GM21576 (cell line): Measurements from ENCODE around the gene PADI4.

Experiments used
- ATAC-seq: cut with Tn5 transposase; IDR thresholded peaks from one replicate; pipeline ENCODE4 v1.9.1; 2021; ENCODE audit warnings: mild to moderate bottlenecking, moderate library complexity; ENCODE audit not compliant: unreplicated experiment

The PADI4 gene

DNA sequence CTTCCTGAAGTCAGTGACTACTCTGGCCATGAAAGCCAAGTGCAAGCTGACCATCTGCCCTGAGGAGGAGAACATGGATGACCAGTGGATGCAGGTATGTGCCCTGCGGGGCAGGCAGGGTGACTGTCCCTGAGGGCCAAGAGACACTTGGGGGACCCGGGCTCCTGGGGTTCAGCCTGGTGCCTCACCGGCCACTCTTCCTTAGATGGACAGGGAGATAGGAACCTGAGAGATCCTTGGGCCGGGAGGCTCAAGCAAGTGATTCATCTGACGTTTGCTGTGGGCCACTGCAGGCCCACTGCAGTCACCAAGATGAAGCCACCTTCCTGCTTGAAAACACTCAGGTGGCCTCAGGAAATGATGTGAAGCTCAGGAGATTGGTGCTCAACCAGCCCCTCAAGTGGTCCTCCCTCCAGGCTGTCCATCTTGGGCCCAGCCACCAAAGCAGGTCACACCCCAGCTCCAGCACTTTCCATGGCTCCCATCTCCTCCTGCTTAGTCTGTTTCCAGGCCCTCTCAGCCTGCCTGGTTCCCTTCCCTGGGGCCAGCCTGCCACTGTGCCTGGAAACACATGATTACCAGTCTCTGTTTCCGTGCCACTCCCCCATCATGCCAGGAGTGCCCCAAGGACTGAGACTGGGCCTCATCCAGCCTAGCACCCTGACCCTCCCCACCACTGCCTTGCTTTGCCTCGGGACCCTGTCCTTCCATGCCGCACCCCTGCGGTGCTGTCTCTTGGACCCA, 38.2 kb downstream of the PADI4 start:
- ATAC-seq, result no peak

DNA sequence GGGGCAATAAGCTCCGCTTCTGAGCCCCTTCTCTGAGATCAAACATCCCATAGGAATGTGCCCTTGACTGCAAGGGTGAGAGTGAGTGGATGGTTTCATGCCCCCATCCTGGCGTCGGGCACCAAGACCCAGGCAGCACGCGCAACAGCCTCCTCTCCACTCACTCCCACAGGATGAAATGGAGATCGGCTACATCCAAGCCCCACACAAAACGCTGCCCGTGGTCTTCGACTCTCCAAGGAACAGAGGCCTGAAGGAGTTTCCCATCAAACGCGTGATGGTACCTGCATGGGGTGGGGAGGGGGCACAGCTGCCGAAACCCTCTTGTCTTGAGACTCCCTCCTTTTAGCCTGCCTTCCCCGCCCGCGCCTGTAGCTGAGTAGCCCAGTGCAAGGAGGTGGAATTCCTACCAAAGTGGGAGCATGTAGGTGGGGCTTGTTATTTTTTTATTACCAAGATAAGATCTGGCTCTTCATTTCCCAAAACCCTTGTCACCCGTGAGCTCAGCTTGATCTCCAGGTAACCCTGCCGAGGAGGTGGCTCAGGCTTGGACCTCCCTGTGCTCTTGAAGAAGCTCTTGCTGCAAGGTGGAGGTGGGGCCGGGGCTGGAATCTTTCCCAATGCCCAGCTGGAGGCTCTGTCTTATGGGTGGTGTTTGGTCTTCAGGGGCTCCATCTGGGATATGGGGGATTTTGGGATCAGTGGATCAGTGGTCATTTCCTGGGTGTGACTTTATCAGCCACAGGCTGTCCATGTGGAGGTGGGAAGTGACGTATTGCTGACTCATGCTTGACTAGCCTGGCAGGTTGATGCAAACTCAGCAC, 40.0 kb downstream of the PADI4 start:
- no peak for ATAC-seq

DNA sequence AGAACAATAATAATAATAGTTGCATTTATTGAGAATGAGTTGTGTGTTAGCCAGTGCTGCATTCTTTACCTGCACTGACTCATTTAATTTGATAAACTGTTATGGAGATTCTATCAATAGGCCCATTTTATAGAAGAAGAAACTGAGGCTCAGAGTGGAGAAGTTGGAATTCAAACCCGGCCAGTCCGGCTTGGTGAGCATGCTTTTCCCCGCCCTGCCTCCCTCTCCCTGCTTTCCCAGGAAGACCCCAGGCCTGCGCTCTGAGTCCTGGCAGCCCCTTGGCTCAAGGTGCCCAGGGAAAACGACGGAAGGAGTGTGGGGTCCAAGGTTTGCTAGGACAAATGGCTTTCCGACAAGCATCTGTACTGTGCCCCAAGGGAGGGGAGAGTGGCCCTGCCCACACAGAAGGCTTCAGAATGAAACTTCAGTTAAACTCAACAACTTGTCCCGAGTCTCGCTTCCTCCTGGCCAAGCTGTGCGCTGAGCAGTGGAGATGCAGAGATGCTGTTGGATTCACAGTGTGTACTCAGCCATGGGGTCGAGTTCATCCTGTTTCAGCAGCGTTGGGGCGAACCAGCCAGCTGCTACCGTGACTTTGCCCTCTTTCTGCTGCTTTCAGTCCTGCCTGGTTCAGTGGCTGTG, 40.7 kb downstream of the PADI4 start:
- ATAC-seq, result peak; percentile 53

DNA sequence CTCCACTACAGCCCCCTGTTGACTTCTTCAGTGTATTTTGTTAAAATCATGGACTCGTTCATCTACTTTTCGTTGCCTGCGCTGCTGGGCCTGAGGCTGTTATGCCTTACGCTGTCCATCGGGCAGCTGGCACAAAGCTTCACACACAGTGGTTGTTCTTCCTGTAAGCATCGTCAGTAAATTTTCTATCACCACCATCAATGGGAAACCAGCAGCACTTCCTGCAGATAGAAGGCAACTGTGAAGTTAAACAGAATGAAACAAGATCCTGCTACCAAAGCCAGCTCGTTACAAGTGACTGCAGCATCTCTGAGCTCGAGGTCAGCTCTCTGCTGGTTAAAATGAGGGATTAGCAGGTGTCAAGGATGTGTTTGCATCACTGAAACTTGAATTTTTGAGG, 42.1 kb downstream of the PADI4 start:
- ATAC-seq, result no peak

DNA sequence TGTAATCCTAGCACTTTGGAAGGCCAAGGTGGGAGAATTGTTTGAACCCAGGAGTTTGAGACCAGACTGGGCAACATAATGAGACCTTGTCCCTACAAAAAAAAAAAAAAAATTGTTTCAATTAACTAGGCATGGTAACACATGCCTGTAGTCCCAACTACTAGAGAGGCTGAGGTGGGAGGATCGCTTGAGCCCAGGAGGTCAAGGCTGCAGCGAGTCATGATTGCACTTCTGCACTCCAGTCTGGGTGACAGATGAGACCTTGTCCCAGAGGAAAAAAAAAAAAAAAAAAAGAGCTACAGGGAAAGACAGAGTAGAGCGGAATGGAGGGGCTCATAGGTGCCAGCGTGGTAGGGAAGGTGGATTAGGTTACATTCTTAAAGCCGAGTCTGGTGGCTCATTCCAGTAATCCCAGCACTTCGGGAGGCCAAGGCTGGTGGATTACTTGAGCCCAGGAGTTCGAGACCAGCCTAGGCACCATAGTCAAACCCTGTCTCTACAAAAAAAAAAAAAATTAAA, 43.0 kb downstream of the PADI4 start:
- no peak for ATAC-seq

DNA sequence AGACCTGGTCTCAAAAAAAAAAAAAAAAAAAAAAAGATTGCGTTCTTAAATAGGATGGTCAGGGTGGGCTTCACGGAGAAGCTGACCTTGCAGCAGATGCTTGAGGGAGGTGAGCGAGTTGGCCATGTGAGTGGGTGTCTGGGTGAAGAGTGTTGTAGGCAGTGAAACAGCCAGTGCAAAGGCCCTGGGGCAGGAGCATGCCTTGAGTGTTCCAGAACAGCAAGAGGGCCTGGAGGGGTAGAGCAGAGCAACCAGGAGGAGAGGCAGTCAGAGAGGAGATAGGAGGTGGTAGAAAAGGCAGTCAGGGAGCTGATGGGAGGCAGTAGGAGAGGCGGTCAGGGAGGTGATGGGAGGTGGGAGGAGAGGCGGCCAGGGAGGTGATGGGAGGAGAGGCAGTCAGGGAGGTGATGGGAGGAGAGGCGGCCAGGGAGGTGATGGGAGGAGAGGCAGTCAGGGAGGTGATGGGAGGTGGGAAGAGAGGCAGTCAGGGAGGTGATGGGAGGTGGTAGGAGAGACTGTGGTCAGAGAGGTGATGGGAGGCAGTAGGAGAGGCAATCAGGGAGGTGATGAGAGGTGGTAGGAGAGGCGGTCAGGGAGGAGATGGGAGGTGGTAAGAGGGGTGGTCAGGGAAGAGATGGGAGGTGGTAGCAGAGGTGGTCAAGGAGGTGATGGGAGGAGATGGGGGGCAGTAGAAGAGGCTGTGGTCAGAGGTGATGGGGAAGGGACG, 43.8 kb downstream of the PADI4 start:
- ATAC-seq, result no peak

DNA sequence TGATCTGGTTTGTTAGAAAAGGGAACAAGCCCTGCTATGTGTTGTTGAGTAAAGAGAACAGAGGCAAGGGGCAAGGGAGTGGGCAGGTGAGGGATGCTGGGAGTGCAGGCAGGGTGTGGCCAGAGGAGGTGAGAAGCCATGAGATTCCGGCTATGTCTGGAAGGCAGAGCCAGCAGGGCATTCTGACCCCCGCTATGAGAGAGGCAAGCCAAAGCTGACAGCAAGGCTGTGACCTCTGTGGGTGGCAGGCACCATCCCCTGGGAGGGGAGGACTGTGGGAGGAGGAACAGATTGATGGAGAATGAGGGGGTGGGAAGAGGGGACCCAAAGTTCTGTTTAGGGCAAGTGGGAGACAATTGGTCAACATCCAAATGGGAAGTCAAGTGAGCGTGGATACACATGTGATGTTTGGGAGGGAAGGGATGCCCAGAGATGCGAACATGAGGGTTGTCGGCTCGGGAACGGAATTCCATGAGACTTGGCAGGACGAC, 44.5 kb downstream of the PADI4 start:
- ATAC-seq, result no peak

DNA sequence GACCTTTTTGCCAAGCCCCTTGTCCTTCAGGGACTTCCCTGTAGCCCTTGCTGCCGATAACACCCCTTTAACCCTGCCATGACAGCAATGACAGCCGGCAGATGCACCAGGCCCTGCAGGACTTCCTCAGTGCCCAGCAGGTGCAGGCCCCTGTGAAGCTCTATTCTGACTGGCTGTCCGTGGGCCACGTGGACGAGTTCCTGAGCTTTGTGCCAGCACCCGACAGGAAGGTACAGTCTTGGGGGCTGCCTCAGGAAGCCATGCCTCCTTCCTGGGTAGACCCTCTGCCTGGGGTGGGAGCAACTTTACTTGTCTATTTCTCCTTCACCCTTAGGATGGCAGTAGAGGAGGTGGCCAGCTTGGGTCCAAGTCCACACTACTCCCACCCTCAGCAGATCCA, 47.9 kb downstream of the PADI4 start:
- no peak for ATAC-seq

DNA sequence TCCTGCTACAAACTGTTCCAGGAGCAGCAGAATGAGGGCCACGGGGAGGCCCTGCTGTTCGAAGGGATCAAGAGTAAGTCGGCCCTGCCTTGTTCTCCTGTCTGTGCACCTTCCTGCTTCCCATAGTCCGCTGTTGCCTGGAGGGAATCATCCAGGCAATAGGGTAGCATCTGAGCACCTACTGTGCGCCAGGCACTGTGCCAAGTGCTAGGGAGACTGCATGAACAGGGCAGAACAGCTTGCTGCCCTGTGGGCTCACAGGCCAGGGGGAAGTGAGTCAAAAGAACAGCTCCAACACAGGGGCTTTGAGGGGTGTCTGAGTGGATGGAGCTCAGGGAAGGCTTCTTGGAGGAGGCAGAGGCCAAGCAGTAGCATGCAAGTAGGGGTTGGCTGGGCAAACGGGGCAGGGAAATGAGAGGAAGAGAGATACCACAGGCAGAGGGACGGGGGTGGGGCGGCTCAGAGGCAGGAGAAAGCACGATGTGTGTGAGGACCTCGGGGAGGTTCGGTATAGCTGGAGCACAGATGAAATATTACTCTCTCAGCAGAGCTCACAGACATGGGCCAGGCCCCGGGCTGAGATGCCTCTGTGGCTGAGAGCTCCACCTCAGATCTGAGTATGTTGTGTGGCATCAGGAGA, 48.5 kb downstream of the PADI4 start:
- no peak for ATAC-seq

DNA sequence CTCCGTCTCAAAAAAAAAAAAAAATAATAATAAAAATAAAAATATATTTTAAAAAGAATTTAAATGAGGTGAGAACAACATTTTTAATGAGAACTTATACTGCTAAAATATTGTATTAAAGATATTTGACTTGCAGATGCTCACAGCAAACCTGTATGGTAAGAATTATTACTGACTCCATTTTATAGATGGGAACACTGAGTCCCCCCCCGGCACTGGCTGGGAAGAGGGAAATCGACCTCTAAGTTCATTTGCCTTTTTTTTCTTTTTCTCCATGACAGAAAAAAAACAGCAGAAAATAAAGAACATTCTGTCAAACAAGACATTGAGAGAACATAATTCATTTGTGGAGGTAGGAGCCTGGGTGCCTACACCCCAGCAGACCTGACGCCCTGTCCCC, 50.6 kb downstream of the PADI4 start:
- no peak for ATAC-seq

DNA sequence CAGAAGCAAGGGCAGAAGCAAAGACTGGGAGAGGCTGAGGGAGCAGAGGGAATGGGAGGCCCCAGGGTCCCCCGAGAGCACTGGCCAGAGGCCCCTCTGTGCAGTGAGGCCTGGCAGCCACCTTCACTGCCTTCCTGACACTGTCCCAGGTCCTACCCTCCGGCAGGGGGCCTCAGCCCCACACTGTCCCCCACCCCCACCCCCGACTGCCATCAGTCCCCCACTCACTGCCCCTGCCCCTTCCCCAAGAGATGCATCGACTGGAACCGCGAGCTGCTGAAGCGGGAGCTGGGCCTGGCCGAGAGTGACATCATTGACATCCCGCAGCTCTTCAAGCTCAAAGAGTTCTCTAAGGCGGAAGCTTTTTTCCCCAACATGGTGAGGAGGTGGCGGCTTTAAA, 51.0 kb downstream of the PADI4 start:
- ATAC-seq, result no peak

DNA sequence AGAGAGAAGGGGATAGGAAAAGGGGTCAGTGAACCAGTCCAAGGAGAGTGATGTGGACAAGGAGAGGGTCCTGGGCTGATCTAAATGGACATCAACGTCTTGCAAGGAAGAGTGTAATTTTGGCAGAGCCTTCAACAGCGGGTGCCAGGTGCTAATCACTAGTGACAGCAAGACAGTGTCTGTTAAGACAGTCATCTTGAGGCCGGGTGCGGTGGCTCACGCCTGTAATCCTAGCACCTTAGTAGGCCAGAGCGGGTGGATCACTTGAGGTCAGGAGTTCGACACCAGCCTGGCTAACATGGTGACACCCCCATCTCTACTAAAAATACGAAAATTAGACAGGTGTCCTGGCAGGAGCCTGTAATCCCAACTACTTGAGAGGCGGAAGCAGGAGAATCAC, 51.8 kb downstream of the PADI4 start:
- ATAC-seq, result no peak

DNA sequence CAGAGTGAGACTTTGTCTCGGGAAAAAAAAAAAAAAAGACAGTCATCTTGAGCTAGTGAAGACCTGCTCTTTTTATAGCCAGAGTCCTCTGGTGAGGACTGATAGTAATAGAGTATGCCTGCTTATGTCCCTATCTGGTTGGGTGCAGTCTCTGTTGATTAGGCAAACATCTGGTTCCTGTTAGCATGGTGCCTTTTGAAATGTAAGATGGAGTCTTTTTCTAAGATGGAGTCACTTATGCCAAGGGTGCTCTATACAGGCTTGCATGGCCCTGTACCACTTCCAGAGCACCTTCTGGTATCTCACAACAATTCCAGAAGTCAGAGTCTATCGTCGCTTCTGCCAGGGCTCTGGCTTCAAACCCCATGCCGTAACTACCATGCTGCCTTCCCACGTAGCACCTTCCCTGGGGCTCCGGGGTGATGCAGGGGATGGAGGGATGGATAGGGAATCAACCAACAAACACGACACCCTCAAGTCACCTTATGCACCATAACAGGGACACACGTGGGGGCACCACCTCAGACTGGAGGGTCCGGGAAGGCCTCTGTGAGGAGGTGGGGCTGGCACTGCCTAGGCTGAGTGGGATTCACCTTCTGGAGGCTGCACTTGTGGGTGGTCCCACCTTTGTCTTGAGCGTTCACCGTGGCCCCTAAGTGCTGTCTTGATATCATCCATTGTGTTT, 52.4 kb downstream of the PADI4 start:
- ATAC-seq, result no peak

DNA sequence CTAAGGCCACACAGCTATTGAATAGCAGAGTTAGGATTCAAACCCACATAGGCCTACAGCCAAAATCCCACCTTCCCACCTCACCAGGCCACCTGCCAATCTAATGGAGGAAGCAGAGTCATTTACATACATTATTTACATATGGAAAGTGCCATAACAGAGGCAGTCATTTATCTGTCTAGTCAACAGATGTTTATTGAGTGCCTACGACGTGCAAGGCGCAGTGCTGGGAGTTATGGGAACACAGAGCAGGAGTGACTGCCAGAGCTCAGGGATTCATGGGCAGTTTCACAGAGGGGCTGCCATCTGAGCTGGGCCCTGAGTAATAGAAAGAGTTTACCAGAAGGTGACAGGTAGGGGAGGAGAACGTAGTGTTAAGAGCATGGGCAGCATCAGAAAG, 53.7 kb downstream of the PADI4 start:
- ATAC-seq, result no peak

DNA sequence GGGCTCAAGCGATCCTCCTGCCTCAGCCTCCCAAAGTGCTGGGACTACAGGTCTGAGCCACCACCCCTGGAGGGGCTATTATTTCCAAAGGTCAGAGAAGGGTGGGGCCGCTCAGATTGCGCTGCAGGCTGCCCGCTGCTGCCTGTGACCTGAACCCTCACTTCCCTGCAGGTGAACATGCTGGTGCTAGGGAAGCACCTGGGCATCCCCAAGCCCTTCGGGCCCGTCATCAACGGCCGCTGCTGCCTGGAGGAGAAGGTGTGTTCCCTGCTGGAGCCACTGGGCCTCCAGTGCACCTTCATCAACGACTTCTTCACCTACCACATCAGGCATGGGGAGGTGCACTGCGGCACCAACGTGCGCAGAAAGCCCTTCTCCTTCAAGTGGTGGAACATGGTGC, 55.4 kb downstream of the PADI4 start:
- ATAC-seq, result no peak

DNA sequence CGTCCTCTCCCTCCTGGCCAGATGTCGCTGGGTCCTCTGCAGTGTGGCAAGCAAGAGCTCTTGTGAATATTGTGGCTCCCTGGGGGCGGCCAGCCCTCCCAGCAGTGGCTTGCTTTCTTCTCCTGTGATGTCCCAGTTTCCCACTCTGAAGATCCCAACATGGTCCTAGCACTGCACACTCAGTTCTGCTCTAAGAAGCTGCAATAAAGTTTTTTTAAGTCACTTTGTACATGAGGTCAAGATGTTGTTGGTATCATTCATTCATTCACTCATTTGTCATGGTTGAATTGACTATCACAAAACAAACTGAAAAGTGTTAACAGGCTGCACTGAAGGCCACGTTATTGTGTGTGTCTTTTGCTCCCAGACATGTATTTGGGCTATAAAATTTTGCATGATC, 55.8 kb downstream of the PADI4 start:
- no peak for ATAC-seq

DNA sequence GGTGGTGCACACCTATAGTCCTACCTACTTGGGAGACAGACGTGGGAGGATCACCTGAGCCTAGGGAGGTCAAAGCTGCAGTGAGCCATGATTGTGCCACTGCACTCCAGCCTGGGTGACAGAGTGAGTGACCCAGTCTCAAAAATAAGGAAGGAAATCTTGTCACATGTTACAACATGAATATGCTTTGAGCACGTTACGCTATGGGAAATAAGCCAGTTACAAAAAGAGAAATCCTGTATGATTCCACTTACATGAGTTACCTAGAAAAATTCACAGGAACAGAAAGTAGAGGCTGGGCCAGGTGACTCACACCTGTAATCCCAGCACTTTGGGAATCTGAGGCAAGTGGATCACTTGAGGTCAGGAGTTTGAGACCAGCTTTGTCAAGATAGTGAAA, 57.3 kb downstream of the PADI4 start:
- ATAC-seq, result no peak

DNA sequence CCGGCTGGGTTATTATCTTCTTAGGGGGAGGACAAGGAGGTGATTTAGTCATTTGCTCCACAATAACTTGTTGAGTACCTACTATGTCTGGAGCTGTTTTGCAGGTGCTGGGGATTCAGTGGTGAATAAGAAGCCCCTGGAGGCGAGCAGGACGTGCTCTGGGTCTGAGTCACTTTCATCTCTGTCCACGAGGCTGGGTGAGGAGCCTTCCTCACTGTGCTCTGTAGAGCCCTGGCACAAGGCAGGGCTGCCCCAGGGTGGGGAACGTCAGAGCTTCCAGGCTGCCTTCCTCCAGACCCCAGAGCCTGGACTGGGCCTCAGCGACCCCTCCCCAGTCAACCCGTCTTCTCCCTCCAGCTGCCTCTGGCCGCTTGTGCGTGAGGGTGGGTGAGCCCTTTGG, 61.5 kb downstream of the PADI4 start:
- ATAC-seq, result no peak

DNA sequence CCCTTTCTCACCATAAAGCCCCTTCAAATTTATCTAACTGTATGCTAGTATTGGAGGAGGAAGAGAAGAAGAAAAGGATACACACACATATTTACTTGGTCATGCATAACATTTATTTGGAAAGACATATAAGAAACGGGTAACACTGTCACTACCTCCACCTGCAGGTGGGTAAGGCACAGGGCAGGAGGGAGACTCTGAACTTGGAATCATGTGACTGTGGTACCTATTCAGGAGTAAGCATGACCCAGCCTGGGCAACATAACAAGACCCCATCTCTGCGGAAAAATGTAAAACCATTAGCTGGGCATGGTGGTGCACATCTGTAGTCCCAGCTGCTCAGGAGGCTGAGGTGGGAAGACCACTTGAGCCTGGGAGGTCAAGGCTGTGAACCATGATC, 62.6 kb downstream of the PADI4 start:
- no peak for ATAC-seq

DNA sequence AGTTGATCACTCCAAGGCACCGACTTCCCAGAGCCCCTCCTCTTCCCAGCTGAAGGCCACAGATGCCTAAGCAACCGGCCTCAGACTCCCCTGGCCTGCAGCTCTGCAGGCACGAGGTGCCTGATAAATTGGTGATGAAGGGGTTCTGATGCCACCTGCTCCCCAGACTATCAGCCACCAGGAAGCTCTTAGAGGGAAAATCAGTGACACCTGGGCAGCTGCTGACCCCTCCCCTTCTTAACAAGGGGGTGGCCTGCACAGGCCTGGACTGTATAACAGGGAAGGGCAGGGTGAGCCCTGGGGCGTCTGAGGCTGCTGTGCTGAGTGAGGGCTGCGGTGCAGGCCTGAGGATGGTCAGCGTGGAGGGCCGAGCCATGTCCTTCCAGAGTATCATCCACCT, 63.9 kb downstream of the PADI4 start, which contains the start of gene PADI6:
Gene PADI6, plus strand, starts transcription at position 301 of the 400 bp plus-strand sequence. Its CDS starts 50 bp downstream, at position 351.
- ATAC-seq, result no peak
